ENCODE results near the gene SLC29A4. TPM values are rescaled to one million over a fixed set of nuclear protein-coding genes. Genes with fewer than 3 reads are reported as not detected.
"Not testable (repeated sequence)": the region's sequence is repeated elsewhere in the genome, so short reads cannot be mapped to it uniquely, and the experiment has no call there.

The SLC29A4 gene
- total and polyA plus RNA-seq, 11 donors = 1.6 to 7.3 (median 3.2) TPM

- Histone ChIP-seq H3K4me1 (no peaks in the 10 kb centered on the region), H3K4me3 (no peak overlapping the region), H3K9me3 (no peaks in the 10 kb centered on the region), H3K27me3 (no peaks in the 10 kb centered on the region), H3K27ac (no peak overlapping the region), H3K36me3 (peaks cover 0 to 24% (median 20%) of the 10 kb centered on the region in 9 donors)
- intact Hi-C loops (cut with DNase I) = no loop called here
- whole genome bisulfite sequencing, 4 donors = 69 to 81% (median 72%) methylated on average over 27 to 35 of the region's 35 CpGs
- TF ChIP-seq POLR2A (IDR thresholded peaks at IDR 0.05) (no peak), CTCF (IDR thresholded peaks at IDR 0.05) (no peak)
- DNase-seq (no peak), ATAC-seq (no peak)
Observed at GRCh38 chr7:5303591-5304505, 21.1 kb downstream of the SLC29A4 start.

GRCh38 chr7:5305050-5305449 is 22.3 kb downstream of the SLC29A4 start:
- H3K27me3 ChIP-seq; DNase-seq; ATAC-seq; intact Hi-C loops (cut with DNase I); H3K4me1 ChIP-seq; H3K27ac ChIP-seq; H3K9me3 ChIP-seq; H3K4me3 ChIP-seq: not testable (repeated sequence)
- WGBS, 4 donors = 88 to 95% (median 91%) methylated on average over 9 of the region's 9 CpGs
- H3K36me3 ChIP-seq = peaks cover 0 to 34% (median 28%) of the 10 kb centered on the region in 9 donors

- H3K27me3 ChIP-seq; intact Hi-C loops (cut with DNase I); H3K4me3 ChIP-seq; DNase-seq; H3K27ac ChIP-seq; H3K9me3 ChIP-seq; H3K4me1 ChIP-seq: not testable (repeated sequence)
- peak in 1 of 4 donors; percentile 5 for ATAC-seq
- WGBS, 4 donors = 93 to 95% (median 94%) methylated on average over 30 to 39 of the region's 39 CpGs
- peaks cover 0 to 57% (median 50%) of the 10 kb centered on the region in 9 donors for H3K36me3 ChIP-seq
Observed at GRCh38 chr7:5307221-5308142, 24.7 kb downstream of the SLC29A4 start.

- H3K4me3 ChIP-seq = no peak overlapping the region
- TF ChIP-seq CTCF (IDR thresholded peaks at IDR 0.05) (no peak), POLR2A (IDR thresholded peaks at IDR 0.05) (no peak)
- no peak for DNase-seq
- no peaks in the 10 kb centered on the region for H3K27me3 ChIP-seq
- no peaks in the 10 kb centered on the region for H3K9me3 ChIP-seq
- no peaks in the 10 kb centered on the region for H3K4me1 ChIP-seq
- 94 to 96% (median 95%) methylated on average over 19 to 25 of the region's 25 CpGs for WGBS, 4 donors
- intact Hi-C loops (cut with DNase I) = no loop called here
- peaks cover 0 to 70% (median 63%) of the 10 kb centered on the region in 9 donors for H3K36me3 ChIP-seq
- no peak for ATAC-seq
- H3K27ac ChIP-seq = no peak overlapping the region
Observed at GRCh38 chr7:5309146-5309545, 26.4 kb downstream of the SLC29A4 start.

All from heart left ventricle (tissue), 16 donors.